GM19328 (cell line): ENCODE data around the gene G6PC2.

Source experiments
- ATAC-seq: cut with Tn5 transposase; IDR thresholded peaks from one replicate; pipeline ENCODE4 v1.9.1; 2021; ENCODE audit warnings: mild to moderate bottlenecking, moderate library complexity; ENCODE audit not compliant: unreplicated experiment

Gene G6PC2

DNA sequence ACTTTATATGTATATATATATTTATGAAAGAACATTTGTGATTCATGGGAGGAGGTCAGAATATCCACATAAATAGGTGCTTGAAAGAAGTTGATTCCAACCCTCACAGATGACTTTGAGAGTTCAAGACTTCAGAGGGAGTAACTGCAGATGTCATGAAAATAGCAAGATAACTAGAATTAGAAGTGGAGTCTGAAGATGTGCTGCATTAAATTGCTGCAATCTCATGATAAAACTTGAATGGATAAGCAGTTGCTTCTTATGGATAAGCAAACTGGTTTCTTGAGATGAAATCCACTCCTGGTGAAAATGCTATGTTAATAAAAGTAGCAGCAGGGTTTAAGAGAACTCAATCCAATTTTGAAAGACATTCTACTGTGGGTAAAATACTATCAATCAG, 40.2 kb downstream of the G6PC2 start:
- no peak for ATAC-seq

DNA sequence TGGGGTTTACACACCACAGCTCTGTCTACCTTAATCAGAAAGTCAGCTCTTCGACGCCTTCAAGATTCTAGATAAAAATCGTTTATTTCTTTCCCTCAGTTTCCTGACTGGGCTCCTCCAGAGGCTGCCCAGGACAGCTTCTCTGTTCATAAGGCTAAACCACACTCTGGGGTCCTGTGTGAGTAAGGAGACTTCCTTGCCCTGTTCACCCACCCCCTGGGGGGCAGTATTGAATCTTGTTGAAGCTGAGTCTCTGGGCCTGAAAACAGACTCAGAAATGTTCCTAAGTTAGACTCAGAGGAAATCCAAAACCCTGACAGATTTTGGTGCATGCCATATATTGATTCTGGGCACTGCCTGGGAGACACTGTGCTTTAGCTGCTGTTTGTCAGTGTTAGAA, 43.0 kb downstream of the G6PC2 start:
- ATAC-seq, result no peak

DNA sequence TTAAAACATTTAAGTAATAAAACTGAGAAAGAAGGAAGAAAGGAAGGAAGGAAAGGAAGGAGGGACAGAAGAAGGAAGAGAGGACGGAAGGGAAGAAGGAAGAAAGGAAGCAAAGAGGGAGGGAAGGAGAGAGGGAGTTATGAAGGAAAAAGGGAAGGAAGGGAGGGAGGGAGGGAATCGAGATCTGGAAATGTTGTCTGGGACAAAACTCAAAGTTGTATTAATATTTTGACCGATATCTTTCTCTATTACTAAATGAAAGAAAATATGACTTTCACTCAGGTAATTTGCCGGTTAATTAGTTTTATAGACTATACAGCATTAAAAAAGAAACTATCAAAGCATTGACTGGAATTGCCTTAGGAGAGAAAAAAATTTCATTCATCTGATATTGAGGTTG, 44.4 kb downstream of the G6PC2 start:
- ATAC-seq, result no peak

DNA sequence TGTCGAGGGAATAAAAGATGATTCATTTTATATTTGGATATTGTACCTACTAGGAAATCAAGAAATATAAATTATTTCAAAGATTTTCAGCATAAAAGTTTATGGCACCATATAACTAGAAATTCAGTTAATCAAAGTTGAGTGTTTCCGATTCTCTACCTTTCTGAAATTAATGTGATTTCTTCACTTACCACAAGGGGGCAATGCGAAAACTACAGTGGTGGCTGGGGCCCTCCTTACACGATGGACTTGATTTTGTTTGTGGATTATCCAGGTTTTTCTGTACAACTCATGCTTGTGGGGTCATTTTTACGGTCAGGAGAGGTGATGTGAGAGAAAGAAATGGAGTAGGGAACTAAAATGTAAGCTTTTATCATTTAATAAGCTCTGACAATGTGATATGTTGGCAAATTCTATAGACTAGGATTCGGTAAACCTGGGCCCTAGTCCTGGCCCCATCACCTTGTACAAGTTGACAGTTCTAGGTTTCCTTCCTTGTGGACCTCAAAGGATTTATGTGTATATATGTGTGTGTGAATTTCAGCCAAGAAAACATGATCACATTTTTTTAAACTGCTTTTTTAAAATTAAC, 47.6 kb downstream of the G6PC2 start:
- ATAC-seq, result no peak

DNA sequence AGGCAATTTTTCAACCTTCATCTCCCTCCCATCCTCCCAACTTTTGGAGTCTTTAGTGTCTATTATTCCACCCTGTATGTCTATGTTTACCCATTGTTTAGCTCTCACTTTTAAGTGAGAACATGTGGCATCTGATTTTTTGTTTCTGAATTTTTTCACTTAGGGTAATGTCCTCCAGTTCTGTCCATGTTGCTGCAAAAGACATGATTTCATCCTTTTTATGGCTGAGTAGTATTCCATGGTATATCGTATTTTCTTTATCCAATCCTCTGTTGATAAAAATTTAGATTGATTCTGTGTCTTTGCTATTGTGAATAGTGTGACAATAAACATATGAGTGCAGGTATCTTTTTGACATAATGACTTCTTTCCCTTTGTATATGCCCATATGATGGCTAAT, 48.2 kb downstream of the G6PC2 start:
- ATAC-seq, result no peak

DNA sequence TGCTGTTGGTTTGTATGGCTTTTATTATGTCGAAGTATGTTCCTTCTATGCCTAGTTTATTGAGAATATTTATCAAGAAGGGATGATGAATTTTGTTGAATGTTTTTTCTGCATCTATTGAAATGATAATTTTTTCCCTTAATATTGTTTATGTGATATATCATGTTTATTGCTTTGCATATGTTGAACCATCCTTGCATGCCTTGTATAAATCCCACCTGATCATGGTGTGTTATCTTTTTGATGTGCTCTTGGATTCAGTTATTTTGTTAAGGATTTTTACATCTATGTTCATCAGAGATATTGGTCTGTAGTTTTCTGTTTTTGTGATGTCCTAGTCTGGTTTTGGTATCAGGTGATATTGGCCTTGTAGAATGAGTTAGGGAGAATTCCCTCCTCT, 50.8 kb downstream of the G6PC2 start:
- no peak for ATAC-seq

DNA sequence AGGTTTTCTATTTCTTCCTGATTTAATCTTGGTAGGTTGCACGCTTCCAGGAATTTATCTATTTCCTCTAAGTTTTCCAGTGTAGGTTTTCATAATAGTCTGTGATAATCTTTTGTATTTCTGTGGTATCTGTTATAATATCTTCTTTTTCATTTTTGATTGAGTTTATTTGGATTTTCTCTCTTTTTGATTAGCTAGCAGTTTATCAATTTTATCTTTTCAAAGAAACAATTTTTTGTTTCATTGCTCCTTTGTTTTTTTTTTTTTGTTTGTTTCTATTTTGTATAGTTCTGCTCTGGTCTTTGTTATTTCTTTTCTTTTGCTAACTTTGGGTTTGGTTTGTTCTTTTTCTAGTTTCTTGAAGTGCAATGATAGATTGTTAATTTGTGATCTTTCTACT, 51.3 kb downstream of the G6PC2 start:
- no peak for ATAC-seq

DNA sequence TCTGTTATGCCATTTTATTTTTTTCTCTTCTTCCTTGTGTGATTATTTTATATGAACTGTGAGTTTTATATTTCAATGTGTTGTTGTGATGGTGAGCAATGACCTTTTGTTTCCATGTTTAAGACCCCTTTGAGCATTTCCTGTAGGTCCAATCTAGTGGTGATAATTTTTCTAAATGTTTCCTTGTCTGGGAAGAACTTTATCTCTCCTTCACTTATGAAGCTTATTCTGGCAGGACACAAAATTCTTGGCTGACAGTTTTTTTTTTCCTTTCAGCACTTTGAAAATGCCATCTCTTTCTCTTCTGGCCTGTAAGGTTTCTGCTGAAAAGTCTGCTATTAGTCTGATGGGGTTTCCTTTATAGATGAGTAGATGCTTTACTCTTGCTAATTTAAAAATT, 53.2 kb downstream of the G6PC2 start:
- ATAC-seq, result no peak

DNA sequence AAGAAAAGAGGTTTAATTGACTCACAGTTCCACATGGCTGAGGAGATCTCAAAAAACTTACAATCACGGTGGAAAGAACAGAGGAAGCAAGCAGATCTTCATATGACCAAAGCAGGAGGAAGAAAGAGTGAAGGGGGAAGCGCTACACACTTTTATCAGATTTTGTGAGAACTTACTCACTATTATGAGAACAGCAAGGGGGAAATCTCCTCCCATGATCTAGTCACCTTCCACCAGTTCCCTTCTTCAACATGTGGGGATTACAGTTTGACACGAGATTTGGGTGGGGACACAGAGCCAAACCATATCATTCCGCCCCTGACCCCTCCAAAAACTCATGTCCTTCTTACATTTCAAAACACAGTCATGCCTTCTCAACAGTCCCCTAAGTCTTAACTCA, 54.2 kb downstream of the G6PC2 start:
- no peak for ATAC-seq

DNA sequence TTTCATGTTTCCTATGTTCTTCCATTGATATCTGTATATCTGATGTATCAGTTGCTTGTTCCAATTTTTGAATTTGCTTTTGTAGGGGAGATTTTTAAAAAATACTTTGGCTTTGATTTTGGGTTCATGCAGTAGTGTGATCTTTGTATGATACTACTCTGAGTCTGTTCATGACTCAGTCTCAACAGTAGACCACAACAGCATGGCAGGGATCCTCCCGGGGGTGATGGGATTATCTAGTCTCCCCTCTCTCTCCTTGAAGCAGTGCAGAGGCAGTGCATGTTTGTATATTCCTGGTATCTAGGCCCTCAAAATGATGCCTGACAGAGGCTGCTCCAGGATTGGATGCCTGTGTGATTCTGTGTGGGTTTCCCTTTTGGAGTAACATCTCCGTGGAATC, 55.3 kb downstream of the G6PC2 start:
- no peak for ATAC-seq
